ENCODE data around the gene SF3B6.

SF3B6 gene

DNA sequence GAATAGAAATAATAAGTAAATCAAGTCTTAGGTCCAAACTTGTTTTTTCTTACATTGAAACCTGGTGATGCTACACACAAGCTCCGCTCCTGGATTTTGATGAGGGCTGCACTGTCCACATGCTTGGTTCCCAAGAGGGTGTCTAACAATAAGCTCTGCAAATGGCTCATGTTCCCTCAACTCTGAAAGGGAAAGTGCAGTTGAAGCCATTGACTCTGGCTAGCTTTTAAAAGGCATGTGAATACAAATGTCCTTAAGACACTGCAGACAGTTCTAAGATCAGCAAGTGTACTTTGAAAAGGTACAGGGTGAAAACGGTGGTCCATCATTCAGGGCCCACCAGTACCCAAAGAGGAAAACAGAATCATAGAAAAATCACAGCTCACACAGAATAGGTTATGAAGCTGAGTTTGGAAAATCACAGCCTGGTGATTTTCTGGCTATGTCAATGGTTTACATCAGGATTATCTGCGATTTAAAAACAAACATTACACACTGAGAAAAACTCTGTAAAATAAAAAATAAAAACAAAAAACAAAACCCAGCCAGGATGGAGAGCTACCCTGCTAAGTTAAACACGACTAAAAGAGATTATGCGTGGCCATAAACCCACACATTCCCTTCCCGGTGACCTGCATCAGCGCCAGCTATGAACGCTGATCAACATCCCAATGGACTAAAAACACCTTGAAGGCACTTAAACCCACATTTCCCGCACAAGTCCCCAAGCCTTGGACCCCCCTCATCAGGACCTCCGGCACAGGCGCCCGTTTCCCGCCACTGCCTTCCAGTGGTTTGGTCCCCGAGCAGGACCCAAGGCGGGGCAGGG is 46.5 kb upstream of the SF3B6 start:
- Histone ChIP-seq H4K20me1 (ENCODE audit: insufficient read depth, low read length) (no peaks in the 10 kb centered on the region), H3F3A (ENCODE audit: insufficient read depth, low read length) (no peaks in the 10 kb centered on the region), H3K9me3 (replicated peaks; ENCODE audit: insufficient read depth, low read length) (no peaks in the 10 kb centered on the region), H2AFZ (ENCODE audit: low read length) (peak overlapping the region; percentile 96), H3K36me3 (replicated peaks; ENCODE audit: insufficient read depth, low read length) (no peaks in the 10 kb centered on the region), H3K9ac (ENCODE audit: low read length) (peak overlapping the region; percentile 61; the same call in 1 of the 2 replicates), H3K4me2 (ENCODE audit: low read depth, low read length) (peak overlapping the region; percentile 67), H3K9me2 (replicated peaks; ENCODE audit: insufficient read depth, low read length) (no peaks in the 10 kb centered on the region), H3K79me2 (ENCODE audit: low read length) (no peaks in the 10 kb centered on the region), H3K27ac (ENCODE audit: low read length) (no peak overlapping the region), H3K4me1 (ENCODE audit: low read length) (no peaks in the 10 kb centered on the region), H3K4me3 (ENCODE audit: low read length) (peak overlapping the region; percentile 85), H3K27me3 (replicated peaks; ENCODE audit: insufficient read depth, low read length) (no peaks in the 10 kb centered on the region)
- no peak for TF ChIP-seq EZH2phosphoT487 (IDR thresholded peaks at IDR 0.05; ENCODE audit: low read length)
- TF ChIP-seq, protein P1, sequence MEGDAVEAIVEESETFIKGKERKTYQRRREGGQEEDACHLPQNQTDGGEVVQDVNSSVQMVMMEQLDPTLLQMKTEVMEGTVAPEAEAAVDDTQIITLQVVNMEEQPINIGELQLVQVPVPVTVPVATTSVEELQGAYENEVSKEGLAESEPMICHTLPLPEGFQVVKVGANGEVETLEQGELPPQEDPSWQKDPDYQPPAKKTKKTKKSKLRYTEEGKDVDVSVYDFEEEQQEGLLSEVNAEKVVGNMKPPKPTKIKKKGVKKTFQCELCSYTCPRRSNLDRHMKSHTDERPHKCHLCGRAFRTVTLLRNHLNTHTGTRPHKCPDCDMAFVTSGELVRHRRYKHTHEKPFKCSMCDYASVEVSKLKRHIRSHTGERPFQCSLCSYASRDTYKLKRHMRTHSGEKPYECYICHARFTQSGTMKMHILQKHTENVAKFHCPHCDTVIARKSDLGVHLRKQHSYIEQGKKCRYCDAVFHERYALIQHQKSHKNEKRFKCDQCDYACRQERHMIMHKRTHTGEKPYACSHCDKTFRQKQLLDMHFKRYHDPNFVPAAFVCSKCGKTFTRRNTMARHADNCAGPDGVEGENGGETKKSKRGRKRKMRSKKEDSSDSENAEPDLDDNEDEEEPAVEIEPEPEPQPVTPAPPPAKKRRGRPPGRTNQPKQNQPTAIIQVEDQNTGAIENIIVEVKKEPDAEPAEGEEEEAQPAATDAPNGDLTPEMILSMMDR (IDR thresholded peaks at IDR 0.05; ENCODE audit: low read length): no peak
- no peak for TF ChIP-seq EZH2 (optimal IDR thresholded peaks at IDR 0.05; ENCODE audit: low read depth, low read length)
- no peak for DNase-seq

DNA sequence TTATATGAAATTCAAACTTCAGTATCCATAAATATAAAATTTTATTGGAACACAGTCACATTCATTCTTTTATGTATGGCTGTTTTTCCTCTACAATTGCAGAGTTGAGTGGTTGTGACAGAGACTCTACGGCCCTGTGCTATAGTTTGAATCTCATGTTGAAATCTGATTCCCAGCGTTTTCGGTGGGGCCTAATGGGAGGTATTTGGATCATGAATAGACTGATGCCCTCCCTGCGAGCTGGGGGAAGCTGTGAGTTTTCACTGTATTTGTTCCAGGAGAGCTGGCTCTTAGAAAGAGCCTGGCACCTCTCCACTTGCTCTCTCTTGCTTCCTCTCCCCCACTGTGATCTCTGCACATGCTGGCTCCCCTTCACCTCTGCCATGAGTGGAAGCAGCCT is 45.3 kb upstream of the SF3B6 start:
- Histone ChIP-seq H3K9me3 (replicated peaks; ENCODE audit: insufficient read depth, low read length) (no peaks in the 10 kb centered on the region), H3K27ac (ENCODE audit: low read length) (no peak overlapping the region), H2AFZ (ENCODE audit: low read length) (no peak overlapping the region), H3K4me1 (ENCODE audit: low read length) (no peaks in the 10 kb centered on the region), H3K9me2 (replicated peaks; ENCODE audit: insufficient read depth, low read length) (no peaks in the 10 kb centered on the region), H3K4me3 (ENCODE audit: low read length) (no peak overlapping the region), H3K79me2 (ENCODE audit: low read length) (no peaks in the 10 kb centered on the region), H3K36me3 (replicated peaks; ENCODE audit: insufficient read depth, low read length) (no peaks in the 10 kb centered on the region), H3K4me2 (ENCODE audit: low read depth, low read length) (no peak overlapping the region), H3K27me3 (replicated peaks; ENCODE audit: insufficient read depth, low read length) (no peaks in the 10 kb centered on the region), H4K20me1 (ENCODE audit: insufficient read depth, low read length) (no peaks in the 10 kb centered on the region), H3F3A (ENCODE audit: insufficient read depth, low read length) (no peaks in the 10 kb centered on the region), H3K9ac (ENCODE audit: low read length) (no peak overlapping the region)
- no peak for DNase-seq
- TF ChIP-seq EZH2 (optimal IDR thresholded peaks at IDR 0.05; ENCODE audit: low read depth, low read length) (no peak), EZH2phosphoT487 (IDR thresholded peaks at IDR 0.05; ENCODE audit: low read length) (no peak)
- TF ChIP-seq, protein P1 (IDR thresholded peaks at IDR 0.05; ENCODE audit: low read length): no peak

DNA sequence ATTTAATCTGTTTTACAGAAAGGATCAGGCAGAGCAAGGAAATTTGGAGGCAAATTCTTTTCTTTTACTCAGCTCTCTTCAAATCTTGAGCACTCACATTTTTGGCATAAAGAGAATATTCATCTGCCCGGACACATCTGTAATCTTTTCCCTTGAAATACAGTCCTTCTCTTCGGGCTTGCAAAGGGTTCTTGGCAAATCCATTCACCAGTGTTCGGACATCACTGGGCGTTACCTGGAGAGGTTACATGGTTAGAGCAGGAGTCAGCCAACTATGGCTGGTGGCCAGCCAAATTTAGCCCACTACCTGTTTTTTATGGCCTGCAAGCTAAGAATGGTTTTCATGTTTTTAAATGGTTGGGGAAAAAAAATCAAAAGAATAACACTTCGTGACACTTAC is 44.9 kb upstream of the SF3B6 start:
- H3F3A ChIP-seq (ENCODE audit: insufficient read depth, low read length): no peaks in the 10 kb centered on the region
- H3K4me2 ChIP-seq (ENCODE audit: low read depth, low read length): no peak overlapping the region
- H4K20me1 ChIP-seq (ENCODE audit: insufficient read depth, low read length): no peaks in the 10 kb centered on the region
- H3K9me2 ChIP-seq (replicated peaks; ENCODE audit: insufficient read depth, low read length): no peaks in the 10 kb centered on the region
- no peaks in the 10 kb centered on the region for H3K27me3 ChIP-seq (replicated peaks; ENCODE audit: insufficient read depth, low read length)
- H2AFZ ChIP-seq (ENCODE audit: low read length): no peak overlapping the region
- H3K9me3 ChIP-seq (replicated peaks; ENCODE audit: insufficient read depth, low read length): no peaks in the 10 kb centered on the region
- H3K9ac ChIP-seq (ENCODE audit: low read length): no peak overlapping the region
- H3K79me2 ChIP-seq (ENCODE audit: low read length): no peaks in the 10 kb centered on the region
- no peaks in the 10 kb centered on the region for H3K36me3 ChIP-seq (replicated peaks; ENCODE audit: insufficient read depth, low read length)
- H3K27ac ChIP-seq (ENCODE audit: low read length): no peak overlapping the region
- DNase-seq: no peak
- no peak overlapping the region for H3K4me3 ChIP-seq (ENCODE audit: low read length)
- no peaks in the 10 kb centered on the region for H3K4me1 ChIP-seq (ENCODE audit: low read length)
- TF ChIP-seq, protein P1 (IDR thresholded peaks at IDR 0.05; ENCODE audit: low read length): no peak
- no peak for TF ChIP-seq EZH2phosphoT487 (IDR thresholded peaks at IDR 0.05; ENCODE audit: low read length)
- TF ChIP-seq EZH2 (optimal IDR thresholded peaks at IDR 0.05; ENCODE audit: low read depth, low read length): no peak

Data from MM.1S (cell line).